Activated CD8-positive, alpha-beta memory T cell treated with anti-CD3 and anti-CD28 coated beads for 36 hours (primary cell): Measurements from ENCODE around the gene MON1A. TPM values are rescaled to one million over a fixed set of nuclear protein-coding genes. Genes with fewer than 3 reads are reported as not detected.
"Not testable (repeated sequence)": the region's sequence is repeated elsewhere in the genome, so short reads cannot be mapped to it uniquely, and the experiment has no call there.

ENCODE experiments used
- CTCF ChIA-PET: fragments of 350-600 bp; sonication (Branson Sonifier 250); formaldehyde crosslinking; loops from one replicate; lab custom pipeline; 2021; ENCODE audit warnings: antibody characterized with exemption; lab: Charles Lee
- POLR2A ChIA-PET: fragments of 350-600 bp; sonication (Branson Sonifier 250); formaldehyde crosslinking; loops from one replicate; lab custom pipeline; 2021; ENCODE audit warnings: antibody characterized with exemption; lab: Charles Lee
- total RNA-seq, 2 experiments: library from RNA; stranded (reverse); gene quantifications; one replicate each; pipeline ENCODE4 v1.2.3, GENCODE V29; 2021

MON1A gene
- total RNA-seq = 10 to 100 TPM; 15.5 to 18.0 TPM

GRCh38 chr3:49929291-49930167 is at the start of gene MON1A:
MON1A (minus strand) TSS chr3:49929811; CDS start chr3:49913346, 16,465 bp downstream.
- POLR2A ChIA-PET = interaction anchor here (0.5 to 1.5 kb wide), 9 partner anchors 9 to 399 kb away, joined by 3 to 20 read pairs (median 3); partner anchors contain the start of gene RBM6
- CTCF ChIA-PET = interaction anchor here (0.6 to 2.2 kb wide), 6 partner anchors 11 to 1317 kb away, joined by 3 to 9 read pairs (median 4); partner anchors contain the start of genes MST1R and RBM6

- CTCF ChIA-PET = no interaction called here
- POLR2A ChIA-PET = no interaction called here
Measured at GRCh38 chr3:49976942-49977341, 47.3 kb upstream of the MON1A start.

- ChIA-PET POLR2A (no interaction called here), CTCF (interaction anchor here (0.8 to 1.5 kb wide), 2 partner anchors 19 to 402 kb away, joined by 3 to 4 read pairs; no protein-coding TSS in a partner anchor)
Measured at GRCh38 chr3:49972656-49973055, 43.0 kb upstream of the MON1A start.

GRCh38 chr3:49968346-49968745 is 38.7 kb upstream of the MON1A start:
- ChIA-PET CTCF (interaction anchor here (0.7 to 0.8 kb wide), 2 partner anchors 62 to 1728 kb away, joined by 3 read pairs; partner anchors contain the start of gene ZNF589), POLR2A (no interaction called here)

- ChIA-PET POLR2A (no interaction called here), CTCF (no interaction called here)
Measured at GRCh38 chr3:49967291-49967690, 37.7 kb upstream of the MON1A start.

- ChIA-PET CTCF (no interaction called here), POLR2A (no interaction called here)
Measured at GRCh38 chr3:49966233-49966942, 36.8 kb upstream of the MON1A start.

- ChIA-PET CTCF (no interaction called here), POLR2A (no interaction called here)
Measured at GRCh38 chr3:49955636-49956035, 26.0 kb upstream of the MON1A start.

GRCh38 chr3:49952924-49953323 is 23.3 kb upstream of the MON1A start:
- ChIA-PET POLR2A (no interaction called here), CTCF (interaction anchor here (0.7 kb wide), 1 partner anchor 293 kb away, joined by 3 read pairs; no protein-coding TSS in a partner anchor)

- ChIA-PET POLR2A (no interaction called here), CTCF (no interaction called here)
Measured at GRCh38 chr3:49942651-49943050, 13.0 kb upstream of the MON1A start.

GRCh38 chr3:49940667-49941249 is 11.1 kb upstream of the MON1A start:
- POLR2A ChIA-PET = interaction anchor here (0.6 to 1.8 kb wide), 6 partner anchors 11 to 409 kb away, joined by 3 to 20 read pairs (median 8); partner anchors contain the start of gene MON1A
- CTCF ChIA-PET = interaction anchor here (2.1 kb wide), 1 partner anchor 11 kb away, joined by 9 read pairs; the partner anchor contains the start of gene MON1A

- POLR2A ChIA-PET = interaction anchor here (0.6 to 1.8 kb wide), 6 partner anchors 11 to 410 kb away, joined by 3 to 20 read pairs (median 8); partner anchors contain the start of gene MON1A
- CTCF ChIA-PET = interaction anchor here (2.1 kb wide), 1 partner anchor 10 kb away, joined by 9 read pairs; the partner anchor contains the start of gene MON1A
Measured at GRCh38 chr3:49939858-49940666, 10.5 kb upstream of the MON1A start, which contains the start of gene RBM6. RBM6 (plus strand) TSS chr3:49940150; CDS start chr3:49962642, 22,492 bp downstream.

GRCh38 chr3:49937090-49937489 is 7.5 kb upstream of the MON1A start:
- ChIA-PET CTCF (interaction anchor here (0.6 kb wide), 1 partner anchor 22 kb away, joined by 3 read pairs; no protein-coding TSS in a partner anchor), POLR2A (interaction anchor here (0.6 kb wide), 1 partner anchor 67 kb away, joined by 6 read pairs; no protein-coding TSS in a partner anchor)

- POLR2A ChIA-PET = interaction anchor here (0.5 to 0.7 kb wide), 2 partner anchors 21 to 154 kb away, joined by 3 to 4 read pairs; no protein-coding TSS in a partner anchor
- CTCF ChIA-PET = not testable (repeated sequence)
Measured at GRCh38 chr3:49932281-49932680, 2.7 kb upstream of the MON1A start.

- POLR2A ChIA-PET = no interaction called here
- CTCF ChIA-PET = interaction anchor here (2.2 kb wide), 1 partner anchor 9 kb away, joined by 9 read pairs; the partner anchor contains the start of gene RBM6
Measured at GRCh38 chr3:49930922-49931321, 1.3 kb upstream of the MON1A start.

- ChIA-PET CTCF (interaction anchor here (0.6 to 2.2 kb wide), 5 partner anchors 10 to 1316 kb away, joined by 3 to 9 read pairs (median 3); partner anchors contain the start of gene RBM6), POLR2A (interaction anchor here (0.5 to 1.5 kb wide), 3 partner anchors 10 to 257 kb away, joined by 3 to 20 read pairs (median 3); partner anchors contain the start of gene RBM6)
Measured at GRCh38 chr3:49930168-49930690, 618 bp upstream of the MON1A start.

GRCh38 chr3:49928481-49929017 is 1.1 kb downstream of the MON1A start:
- ChIA-PET CTCF (interaction anchor here (0.6 to 1.4 kb wide), 4 partner anchors 15 to 138 kb away, joined by 3 to 5 read pairs (median 4); partner anchors contain the start of gene MST1R), POLR2A (interaction anchor here (0.6 to 1.5 kb wide), 4 partner anchors 8 to 115 kb away, joined by 3 to 20 read pairs (median 4); partner anchors contain the start of gene RBM6)

- ChIA-PET CTCF (interaction anchor here (0.6 to 1.0 kb wide), 2 partner anchors 14 to 138 kb away, joined by 3 read pairs; no protein-coding TSS in a partner anchor), POLR2A (no interaction called here)
Measured at GRCh38 chr3:49927798-49928197, 1.8 kb downstream of the MON1A start.
